GM10266 (cell line): ENCODE results near the gene CEACAM1.
A peak's percentile ranks its signal among the peaks of the same experiment; 100 is the strongest.
"Not testable (repeated sequence)": the region's sequence is repeated elsewhere in the genome, so short reads cannot be mapped to it uniquely, and the experiment has no call there.

Experiments used
- DNase-seq: peaks from one replicate; pipeline ENCODE4 v3.0.0; 2012; ENCODE audit errors: extremely low spot score
- TF ChIP-seq, protein P1 (sequence below): IDR thresholded peaks from 2 replicates; pipeline ENCODE4 v1.5.1; 2012; ENCODE audit warnings: mild to moderate bottlenecking, low read depth; ENCODE audit not compliant: control insufficient read depth, insufficient read depth; ENCODE audit errors: missing control alignments

Gene CEACAM1

DNA sequence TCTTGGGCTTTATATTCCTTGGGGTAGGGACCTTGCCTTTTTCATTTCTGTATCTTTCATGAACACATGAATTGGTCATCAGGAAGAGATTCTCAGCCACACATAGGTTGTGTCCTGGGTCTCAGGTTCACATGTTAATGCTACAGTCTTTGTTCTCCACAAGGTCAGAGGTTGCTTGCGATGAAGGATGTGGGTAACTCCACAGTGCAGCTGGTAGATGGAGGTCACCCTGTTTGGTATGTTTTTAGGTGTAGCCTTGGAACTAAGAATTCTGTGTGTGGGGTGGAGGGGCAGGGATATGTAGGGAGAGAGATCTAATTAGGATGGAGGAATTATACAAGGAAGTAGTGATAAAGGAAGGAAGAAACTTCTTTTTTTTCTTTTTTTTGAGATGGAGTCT lies 23.2 kb downstream of the CEACAM1 start:
- DNase-seq, result no peak
- TF ChIP-seq, protein P1, sequence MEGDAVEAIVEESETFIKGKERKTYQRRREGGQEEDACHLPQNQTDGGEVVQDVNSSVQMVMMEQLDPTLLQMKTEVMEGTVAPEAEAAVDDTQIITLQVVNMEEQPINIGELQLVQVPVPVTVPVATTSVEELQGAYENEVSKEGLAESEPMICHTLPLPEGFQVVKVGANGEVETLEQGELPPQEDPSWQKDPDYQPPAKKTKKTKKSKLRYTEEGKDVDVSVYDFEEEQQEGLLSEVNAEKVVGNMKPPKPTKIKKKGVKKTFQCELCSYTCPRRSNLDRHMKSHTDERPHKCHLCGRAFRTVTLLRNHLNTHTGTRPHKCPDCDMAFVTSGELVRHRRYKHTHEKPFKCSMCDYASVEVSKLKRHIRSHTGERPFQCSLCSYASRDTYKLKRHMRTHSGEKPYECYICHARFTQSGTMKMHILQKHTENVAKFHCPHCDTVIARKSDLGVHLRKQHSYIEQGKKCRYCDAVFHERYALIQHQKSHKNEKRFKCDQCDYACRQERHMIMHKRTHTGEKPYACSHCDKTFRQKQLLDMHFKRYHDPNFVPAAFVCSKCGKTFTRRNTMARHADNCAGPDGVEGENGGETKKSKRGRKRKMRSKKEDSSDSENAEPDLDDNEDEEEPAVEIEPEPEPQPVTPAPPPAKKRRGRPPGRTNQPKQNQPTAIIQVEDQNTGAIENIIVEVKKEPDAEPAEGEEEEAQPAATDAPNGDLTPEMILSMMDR, result no peak

DNA sequence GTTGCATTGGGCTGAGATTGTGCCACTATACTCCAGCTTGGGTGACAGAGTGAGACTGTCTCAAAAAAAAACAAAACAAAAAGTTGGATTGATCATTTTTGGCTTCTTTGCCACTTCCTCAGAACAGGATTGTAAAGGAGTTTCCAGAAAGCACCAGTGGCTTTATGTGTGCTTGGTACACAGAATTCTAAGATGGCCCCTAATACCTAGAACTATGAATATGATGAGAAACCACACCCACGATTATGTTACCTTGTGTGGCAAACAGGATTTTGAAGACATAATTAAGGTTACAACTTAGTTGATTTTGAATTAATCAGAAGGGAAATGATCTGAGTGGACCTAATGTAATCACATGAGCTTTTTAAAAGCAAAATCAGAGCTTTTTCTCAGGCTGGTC lies 26.5 kb downstream of the CEACAM1 start:
- TF ChIP-seq, protein P1, result no peak

DNA sequence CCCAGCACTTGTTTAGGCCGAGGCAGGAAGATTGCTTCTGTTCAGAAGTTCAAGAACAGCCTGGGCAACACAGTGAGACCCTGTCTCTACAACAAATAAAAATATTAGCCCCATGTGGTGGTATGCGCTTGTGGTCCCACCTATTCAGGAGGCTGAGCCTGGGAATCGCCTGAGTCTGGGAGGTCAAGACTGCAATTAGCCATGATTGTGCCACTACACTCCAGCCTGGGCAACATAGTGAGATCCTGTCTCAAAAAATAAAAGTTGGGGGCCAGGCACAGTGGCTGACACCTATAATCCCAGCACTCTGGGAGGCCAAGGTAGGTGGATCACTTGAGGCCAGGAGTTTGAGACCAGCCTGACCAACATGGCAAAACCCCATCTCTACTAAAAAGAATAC lies 27.0 kb downstream of the CEACAM1 start:
- not testable (repeated sequence) for DNase-seq

More for the DNA sequence above, 26.5 kb downstream of the CEACAM1 start:
- DNase-seq, result no peak

DNA sequence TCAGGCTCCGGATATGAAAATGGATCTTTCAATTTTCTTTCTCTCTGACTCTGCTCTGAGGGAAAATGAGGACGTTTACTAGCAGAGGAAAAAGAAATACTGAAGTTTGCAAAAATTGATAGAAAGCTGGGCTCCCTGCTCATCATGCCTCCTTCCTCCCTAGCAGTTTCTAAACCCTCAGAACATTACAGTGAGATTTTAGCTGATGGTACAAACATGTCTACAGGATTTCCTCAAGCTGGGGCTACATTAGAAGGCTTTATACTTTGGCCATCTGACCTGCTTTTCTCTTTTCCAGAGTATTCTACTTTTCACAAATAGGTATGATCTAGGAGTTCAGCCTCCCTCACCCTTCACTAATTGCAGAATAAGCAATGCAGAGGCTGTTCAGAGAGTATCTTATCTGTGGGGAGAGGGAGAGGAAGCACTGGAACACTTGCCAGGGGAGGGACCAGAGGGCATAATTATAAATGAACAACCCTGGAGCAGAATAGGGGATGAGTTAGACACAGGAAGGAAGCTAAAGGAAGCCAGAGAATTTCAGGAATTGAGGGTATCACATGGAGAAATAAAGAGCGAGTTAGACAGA lies 30.0 kb downstream of the CEACAM1 start:
- DNase-seq, result no peak
- TF ChIP-seq, protein P1, result no peak

DNA sequence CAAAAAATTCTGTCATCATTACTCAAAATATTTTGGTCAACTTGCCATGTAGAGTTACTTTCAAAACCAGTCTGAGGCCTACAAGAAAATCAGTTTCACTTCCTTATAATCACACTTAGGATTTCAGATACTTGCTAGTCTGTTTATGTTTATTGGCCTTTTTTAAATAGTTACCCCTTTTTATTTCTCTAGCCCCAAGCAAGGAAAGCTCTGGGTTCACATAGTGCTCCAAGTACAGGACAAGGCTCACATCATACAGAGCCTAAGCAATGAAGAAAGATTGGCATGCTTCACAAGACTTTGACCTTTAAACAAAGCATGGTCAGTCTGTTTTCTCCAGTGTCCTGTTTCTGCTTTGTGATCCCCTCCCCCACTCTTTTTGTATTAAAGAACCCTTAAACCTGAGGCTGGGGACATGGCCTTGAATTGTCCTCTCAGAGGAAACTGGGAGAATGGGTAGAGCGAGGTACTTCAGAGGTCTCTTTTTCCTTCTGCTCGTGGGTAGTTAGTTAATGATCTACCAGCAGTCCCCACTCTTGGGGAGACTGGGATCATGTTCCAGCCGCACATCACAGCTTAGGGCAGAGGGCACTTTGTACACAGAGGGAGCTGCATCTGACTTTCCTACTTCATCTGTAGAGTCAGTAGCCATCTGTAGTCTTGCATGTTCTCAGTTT lies 30.7 kb downstream of the CEACAM1 start:
- TF ChIP-seq, protein P1, result no peak
- DNase-seq, result peak; percentile 43

DNA sequence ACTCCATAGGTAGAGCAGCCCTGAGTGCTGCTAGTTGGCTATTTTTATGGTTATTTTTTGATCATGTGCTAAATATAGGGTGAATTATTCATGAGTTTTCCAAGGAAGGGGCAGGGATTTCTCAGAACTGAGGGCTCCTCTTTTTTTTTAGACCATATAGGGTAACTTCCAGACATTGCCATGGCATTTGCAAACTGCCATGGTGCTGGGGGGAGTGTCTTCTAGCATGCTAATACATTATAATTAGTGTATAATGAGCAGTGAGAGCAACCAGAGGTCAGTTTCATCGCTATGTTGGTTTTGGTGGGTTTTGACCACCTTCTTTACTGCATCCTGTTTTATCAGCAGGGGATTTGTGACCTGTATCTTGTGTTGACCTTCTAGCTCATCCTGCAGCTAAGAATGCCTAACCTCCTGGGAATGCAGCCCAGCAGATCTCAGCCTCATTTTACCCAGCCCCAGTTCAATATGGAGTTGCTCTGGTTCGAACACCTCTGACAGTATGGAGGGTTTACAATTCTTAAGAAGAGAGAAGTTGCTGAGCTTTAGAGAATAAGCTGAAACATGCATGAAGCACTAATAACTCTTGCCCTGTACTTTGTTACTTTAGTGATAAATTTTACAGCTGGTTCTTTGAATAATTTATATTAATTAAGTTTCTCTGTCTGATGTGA lies 31.7 kb downstream of the CEACAM1 start:
- TF ChIP-seq, protein P1, result no peak
- no peak for DNase-seq

DNA sequence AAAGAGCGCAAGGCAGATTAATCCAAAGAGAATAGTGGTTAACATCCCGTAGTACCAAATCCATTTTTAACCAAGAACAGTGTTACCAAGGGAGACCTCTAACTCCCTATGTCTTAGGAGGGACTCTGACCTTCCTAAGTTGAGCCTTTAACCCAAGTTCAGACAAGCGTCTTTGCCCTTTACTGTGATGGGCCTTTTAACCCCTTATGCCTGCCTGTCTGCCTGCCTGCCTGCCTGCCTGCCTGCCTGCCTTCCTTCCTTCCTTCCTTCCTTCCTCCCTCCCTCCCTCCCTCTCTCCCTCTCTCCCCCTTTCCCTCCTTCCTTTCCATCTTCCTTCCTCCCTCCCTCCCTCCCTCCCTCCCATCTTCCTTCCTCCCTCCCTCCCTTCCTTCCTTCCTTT lies 32.6 kb downstream of the CEACAM1 start:
- DNase-seq, result no peak
- TF ChIP-seq, protein P1, result no peak
